Hepatocyte (in vitro differentiated cells): ENCODE data around the gene MID1. TPM values are rescaled to one million over a fixed set of nuclear protein-coding genes. Genes with fewer than 3 reads are reported as not detected.
A peak's percentile ranks its signal among the peaks of the same experiment; 100 is the strongest.

ENCODE experiments used
- DNase-seq: peaks from one replicate; pipeline ENCODE4 v3.0.0-alpha.2; 2016; ENCODE audit warnings: low spot score
- H2AFZ ChIP-seq: fragments of 200-600 bp; sonication (generic); 2 replicates; pipeline ENCODE4 v1.6.0; 2016; ENCODE audit warnings: antibody characterized with exemption, mild to moderate bottlenecking
- H3K27ac ChIP-seq: fragments of 200-600 bp; sonication (generic); 2 replicates; pipeline ENCODE4 v1.5.1; 2016; ENCODE audit warnings: mild to moderate bottlenecking
- H3K27me3 ChIP-seq: fragments of 200-600 bp; sonication (generic); 2 replicates; pipeline ENCODE4 v1.6.1; 2016
- H3K36me3 ChIP-seq: fragments of 200-600 bp; sonication (generic); replicated peaks from 2 replicates; pipeline ENCODE4 v1.5.1; 2016; ENCODE audit warnings: low read depth; ENCODE audit not compliant: insufficient read depth
- H3K4me1 ChIP-seq: fragments of 200-600 bp; sonication (generic); 2 replicates; pipeline ENCODE4 v1.5.1; 2016; ENCODE audit warnings: mild to moderate bottlenecking, moderate library complexity; ENCODE audit not compliant: insufficient read depth
- H3K4me2 ChIP-seq: fragments of 200-600 bp; sonication (generic); 2 replicates; pipeline ENCODE4 v1.6.0; 2016
- H3K4me3 ChIP-seq: fragments of 200-600 bp; sonication (generic); 2 replicates; pipeline ENCODE4 v1.5.1; 2016; ENCODE audit warnings: mild to moderate bottlenecking
- H3K79me2 ChIP-seq: fragments of 200-600 bp; sonication (generic); 2 replicates; pipeline ENCODE4 v1.6.0; 2017; ENCODE audit warnings: mild to moderate bottlenecking
- H3K9me2 ChIP-seq: fragments of 200-600 bp; sonication (generic); replicated peaks from 2 replicates; pipeline ENCODE4 v1.6.0; 2017; ENCODE audit warnings: mild to moderate bottlenecking; ENCODE audit not compliant: insufficient read depth
- H3K9me3 ChIP-seq: fragments of 200-600 bp; sonication (generic); 2 replicates; pipeline ENCODE4 v1.5.1; 2016; ENCODE audit warnings: low read depth, mild to moderate bottlenecking
- H4K20me1 ChIP-seq: fragments of 200-600 bp; sonication (generic); 2 replicates; pipeline ENCODE4 v1.6.0; 2016; ENCODE audit warnings: mild to moderate bottlenecking; ENCODE audit not compliant: insufficient read depth, poor library complexity, severe bottlenecking
- CTCF ChIP-seq: fragments of 200-600 bp; sonication (generic); IDR thresholded peaks from 2 replicates; pipeline ENCODE4 v1.5.1; 2016; ENCODE audit warnings: antibody characterized with exemption, mild to moderate bottlenecking; ENCODE audit not compliant: poor library complexity
- EZH2 ChIP-seq: fragments of 200-600 bp; sonication (generic); IDR thresholded peaks from 2 replicates; pipeline ENCODE4 v1.6.1; 2016; ENCODE audit warnings: antibody characterized with exemption, mild to moderate bottlenecking, borderline replicate concordance
- EZH2phosphoT487 ChIP-seq: fragments of 200-600 bp; sonication (generic); IDR thresholded peaks from one replicate; pipeline ENCODE4 v1.6.1; 2018; ENCODE audit warnings: antibody characterized with exemption, mild to moderate bottlenecking, low read depth, moderate library complexity; ENCODE audit not compliant: unreplicated experiment, severe bottlenecking
- WGBS: methylation state at CpG from one replicate; pipeline ENCODE4 v1.1.6; 2016; ENCODE audit warnings: low lambda C conversion rate; ENCODE audit errors: missing lambda C conversion rate; 5-methylcytosine and 5-hydroxymethylcytosine counted together
- polyA plus RNA-seq: library from polyadenylated mRNA; unstranded; fragments of >200 nt; fragmentation: Nextera tagmentation; extraction: Ambion mirVana; gene quantifications from 2 replicates; pipeline ENCODE4 v1.2.1, GENCODE V29; 2016
- total RNA-seq: library from RNA; depleted of rRNA; stranded (reverse); fragments of >200 nt; gene quantifications from 2 replicates; pipeline ENCODE4 v1.2.3, GENCODE V29; 2014

Gene MID1
- total and polyA plus RNA-seq, 2 experiments from 2014 or later = 21.1 to 21.3 TPM

GRCh38 chrX:10618961-10619360 is 1.4 kb downstream of the MID1 start:
- 47% methylated on average over 13 of the region's 13 CpGs for WGBS
- no peak for TF ChIP-seq EZH2
- no peak for TF ChIP-seq EZH2phosphoT487
- TF ChIP-seq CTCF = no peak
- Histone ChIP-seq H3K9me2 (no peaks in the 10 kb centered on the region), H3K9me3 (no peaks in the 10 kb centered on the region), H3K36me3 (no peaks in the 10 kb centered on the region), H3K27me3 (no peaks in the 10 kb centered on the region), H3K27ac (peak overlapping the region; percentile 77), H3K4me3 (peak overlapping the region; percentile 62), H3K79me2 (peaks cover 38% of the 10 kb centered on the region), H2AFZ (no peak overlapping the region), H3K4me1 (peaks cover 16% of the 10 kb centered on the region), H3K4me2 (peak overlapping the region; percentile 83), H4K20me1 (peaks cover 3% of the 10 kb centered on the region)
- peak; percentile 18 for DNase-seq

GRCh38 chrX:10617999-10618351 is 2.4 kb downstream of the MID1 start:
- H3K4me2 ChIP-seq = peak overlapping the region; percentile 83
- no peaks in the 10 kb centered on the region for H3K27me3 ChIP-seq
- H3K36me3 ChIP-seq = no peaks in the 10 kb centered on the region
- H2AFZ ChIP-seq = no peak overlapping the region
- no peak for DNase-seq
- WGBS = 50% methylated on average over 3 of the region's 3 CpGs
- TF ChIP-seq CTCF (no peak), EZH2 (no peak), EZH2phosphoT487 (no peak)
- peaks cover 45% of the 10 kb centered on the region for H3K79me2 ChIP-seq
- peaks cover 3% of the 10 kb centered on the region for H4K20me1 ChIP-seq
- H3K4me3 ChIP-seq = no peak overlapping the region
- H3K4me1 ChIP-seq = peaks cover 16% of the 10 kb centered on the region
- no peaks in the 10 kb centered on the region for H3K9me2 ChIP-seq
- H3K27ac ChIP-seq = no peak overlapping the region
- no peaks in the 10 kb centered on the region for H3K9me3 ChIP-seq

- no peaks in the 10 kb centered on the region for H3K36me3 ChIP-seq
- H4K20me1 ChIP-seq = peaks cover 3% of the 10 kb centered on the region
- H3K27me3 ChIP-seq = no peaks in the 10 kb centered on the region
- no peaks in the 10 kb centered on the region for H3K9me2 ChIP-seq
- H3K4me1 ChIP-seq = peaks cover 16% of the 10 kb centered on the region
- peak overlapping the region; percentile 83 for H3K4me2 ChIP-seq
- 47% methylated on average over 10 of the region's 10 CpGs for WGBS
- no peak overlapping the region for H3K4me3 ChIP-seq
- no peak overlapping the region for H2AFZ ChIP-seq
- H3K9me3 ChIP-seq = no peaks in the 10 kb centered on the region
- no peak for DNase-seq
- peaks cover 49% of the 10 kb centered on the region for H3K79me2 ChIP-seq
- TF ChIP-seq EZH2phosphoT487 (no peak), CTCF (no peak), EZH2 (no peak)
- H3K27ac ChIP-seq = peak overlapping the region; percentile 1
Observed at GRCh38 chrX:10617186-10617998, 3.0 kb downstream of the MID1 start.
